LNCAP (cell line): ENCODE results near the gene ZMYM3.

Source experiments
- CTCF ChIP-seq: fragments of 450-650 bp; IDR thresholded peaks from 2 replicates; pipeline ENCODE4 v1.5.1; 2017; ENCODE audit warnings: mild to moderate bottlenecking

Gene ZMYM3

GRCh38 chrX:71212536-71212935 lies 41.4 kb downstream of the ZMYM3 start:
- TF ChIP-seq CTCF, result no peak

GRCh38 chrX:71210816-71211215 lies 43.1 kb downstream of the ZMYM3 start:
- TF ChIP-seq CTCF, result no peak

GRCh38 chrX:71199252-71200008 lies 54.5 kb downstream of the ZMYM3 start:
- TF ChIP-seq CTCF, result no peak

GRCh38 chrX:71198066-71198465 lies 55.9 kb downstream of the ZMYM3 start:
- TF ChIP-seq CTCF, result no peak

- no peak for TF ChIP-seq CTCF
These were observed 57.8 kb downstream of the ZMYM3 start for GRCh38 chrX:71195964-71196649.

GRCh38 chrX:71191248-71191647 lies 62.7 kb downstream of the ZMYM3 start:
- TF ChIP-seq CTCF, result no peak
